Gastroesophageal sphincter (tissue), 3 donors: ENCODE measurements around the gene MINDY4.

Experiments
- EP300 ChIP-seq: sonication (generic); formaldehyde crosslinking; IDR thresholded peaks from one replicate; pipeline ENCODE4 v1.6.1; 2017; ENCODE audit warnings: antibody characterized with exemption, mild to moderate bottlenecking
- POLR2A ChIP-seq, 2 donors: fragments of 450-650 bp; IDR thresholded peaks; one replicate each; pipeline ENCODE4 v1.6.1; 2017; ENCODE audit warnings: antibody characterized with exemption in 2 of 2, mild to moderate bottlenecking in 2 of 2, moderate library complexity in 1 of 2
- POLR2AphosphoS5 ChIP-seq: sonication (generic); formaldehyde crosslinking; IDR thresholded peaks from one replicate; pipeline ENCODE4 v1.6.1; 2017; ENCODE audit warnings: antibody characterized with exemption
- TF ChIP-seq, protein P1 (sequence below), 4 experiments: fragments of 200-600 bp in 2 of 4; fragments of 450-650 bp in 2 of 4; sonication (generic) in 1 of 4; IDR thresholded peaks; one replicate each; pipeline ENCODE4 v1.5.1; 2017 to 2019; ENCODE audit warnings: antibody characterized with exemption in 4 of 4, mild to moderate bottlenecking in 2 of 4, moderate library complexity in 2 of 4

DNA sequence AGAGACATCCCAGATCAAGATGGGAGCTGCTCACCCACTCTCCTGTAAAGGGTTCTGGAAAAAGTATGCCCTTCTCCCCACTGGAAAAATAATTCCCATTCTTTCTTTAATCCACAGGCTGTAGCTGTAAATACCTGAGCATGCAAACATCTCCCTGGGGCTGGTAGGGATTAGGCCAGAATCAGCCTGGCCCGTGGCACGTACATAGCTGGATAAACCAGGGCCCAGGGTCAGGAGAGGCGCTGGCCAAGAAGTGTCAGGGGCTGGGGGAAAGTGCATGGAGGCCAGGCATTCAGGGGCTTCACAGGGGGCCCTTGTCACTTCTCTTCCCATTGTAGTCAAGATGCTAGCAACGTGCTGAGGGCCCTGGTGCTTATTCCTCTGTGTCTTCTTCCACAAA, 109.7 kb downstream of the MINDY4 start:
- TF ChIP-seq, protein P1, sequence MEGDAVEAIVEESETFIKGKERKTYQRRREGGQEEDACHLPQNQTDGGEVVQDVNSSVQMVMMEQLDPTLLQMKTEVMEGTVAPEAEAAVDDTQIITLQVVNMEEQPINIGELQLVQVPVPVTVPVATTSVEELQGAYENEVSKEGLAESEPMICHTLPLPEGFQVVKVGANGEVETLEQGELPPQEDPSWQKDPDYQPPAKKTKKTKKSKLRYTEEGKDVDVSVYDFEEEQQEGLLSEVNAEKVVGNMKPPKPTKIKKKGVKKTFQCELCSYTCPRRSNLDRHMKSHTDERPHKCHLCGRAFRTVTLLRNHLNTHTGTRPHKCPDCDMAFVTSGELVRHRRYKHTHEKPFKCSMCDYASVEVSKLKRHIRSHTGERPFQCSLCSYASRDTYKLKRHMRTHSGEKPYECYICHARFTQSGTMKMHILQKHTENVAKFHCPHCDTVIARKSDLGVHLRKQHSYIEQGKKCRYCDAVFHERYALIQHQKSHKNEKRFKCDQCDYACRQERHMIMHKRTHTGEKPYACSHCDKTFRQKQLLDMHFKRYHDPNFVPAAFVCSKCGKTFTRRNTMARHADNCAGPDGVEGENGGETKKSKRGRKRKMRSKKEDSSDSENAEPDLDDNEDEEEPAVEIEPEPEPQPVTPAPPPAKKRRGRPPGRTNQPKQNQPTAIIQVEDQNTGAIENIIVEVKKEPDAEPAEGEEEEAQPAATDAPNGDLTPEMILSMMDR (IDR thresholded peaks at IDR 0.05) = no peak
- TF ChIP-seq EP300 (no peak), POLR2AphosphoS5 (no peak), POLR2A (IDR thresholded peaks at IDR 0.05) (no peak)
